Neural cell (in vitro differentiated cells): ENCODE results near the gene NTNG1. TPM values are rescaled to one million over a fixed set of nuclear protein-coding genes. Genes with fewer than 3 reads are reported as not detected.

Experiments
- H2AFZ ChIP-seq: fragments of 200-600, 300-800 bp; sonication (generic), shearing (Covaris generic); 2 replicates; pipeline ENCODE4 v1.6.0; 2014; ENCODE audit warnings: low read depth, mild to moderate bottlenecking, antibody characterized with exemption, low read length, moderate library complexity
- H3F3A ChIP-seq: fragments of 200-600 bp; shearing (Covaris generic); 2 replicates; pipeline ENCODE4 v1.6.1; 2016; ENCODE audit warnings: mild to moderate bottlenecking, moderate library complexity, mixed read lengths, antibody characterized with exemption, low read length; ENCODE audit not compliant: insufficient read depth, poor library complexity, severe bottlenecking
- H3K27ac ChIP-seq: fragments of 200-600, 300-800 bp; sonication (generic), shearing (Covaris generic); 2 replicates; pipeline ENCODE4 v1.5.1; 2014; ENCODE audit warnings: mild to moderate bottlenecking, low read length, moderate library complexity
- H3K27me3 ChIP-seq: fragments of 300-800, 200-600 bp; sonication (generic), shearing (Covaris generic); 2 replicates; pipeline ENCODE4 v1.6.0; 2014; ENCODE audit warnings: mild to moderate bottlenecking, low read depth, low read length, moderate library complexity; ENCODE audit not compliant: insufficient read depth
- H3K36me3 ChIP-seq: fragments of 300-800, 200-600 bp; sonication (generic), shearing (Covaris generic); 2 replicates; pipeline ENCODE4 v1.5.1; 2014; ENCODE audit warnings: mild to moderate bottlenecking, antibody characterized with exemption, low read length, moderate library complexity; ENCODE audit not compliant: insufficient read depth
- H3K4me2 ChIP-seq: fragments of 300-800, 200-600 bp; sonication (generic), shearing (Covaris generic); 2 replicates; pipeline ENCODE4 v1.6.0; 2014; ENCODE audit warnings: mild to moderate bottlenecking, low read length
- H3K4me3 ChIP-seq: fragments of 300-800, 200-600 bp; sonication (generic), shearing (Covaris generic); 2 replicates; pipeline ENCODE4 v1.5.1; 2014; ENCODE audit warnings: mild to moderate bottlenecking, low read length, moderate library complexity
- H3K79me2 ChIP-seq: fragments of 200-600 bp; shearing (Covaris generic); replicated peaks from 2 replicates; pipeline ENCODE4 v1.6.0; 2014; ENCODE audit warnings: mild to moderate bottlenecking, low read length, moderate library complexity; ENCODE audit not compliant: insufficient read depth
- H3K9ac ChIP-seq: fragments of 300-800, 200-600 bp; sonication (generic), shearing (Covaris generic); 2 replicates; pipeline ENCODE4 v1.6.1; 2016; ENCODE audit warnings: mild to moderate bottlenecking, low read length, mixed read lengths
- H3K9me2 ChIP-seq: fragments of 200-600 bp; shearing (Covaris generic); 2 replicates; pipeline ENCODE4 v1.6.1; 2016; ENCODE audit warnings: mild to moderate bottlenecking, low read length, mixed read lengths; ENCODE audit not compliant: insufficient read depth
- H3K9me3 ChIP-seq: fragments of 200-600, 300-800 bp; sonication (generic), shearing (Covaris generic); 2 replicates; pipeline ENCODE4 v1.6.1; 2016; ENCODE audit warnings: mild to moderate bottlenecking, mixed run types, low read length, moderate library complexity, mixed read lengths
- H4K20me1 ChIP-seq: fragments of 200-600 bp; shearing (Covaris generic); 2 replicates; pipeline ENCODE4 v1.6.1; 2016; ENCODE audit warnings: mild to moderate bottlenecking, mixed run types; ENCODE audit not compliant: insufficient read depth
- EP300 ChIP-seq: fragments of 450-650 bp; conservative IDR thresholded peaks from 2 replicates; pipeline ENCODE4 v1.6.1; 2014; ENCODE audit warnings: antibody characterized with exemption, mild to moderate bottlenecking, moderate library complexity; ENCODE audit not compliant: poor library complexity, severe bottlenecking
- EZH2 ChIP-seq: fragments of 200-600, 300-800 bp; shearing (Covaris generic), sonication (generic); IDR thresholded peaks from 2 replicates; pipeline ENCODE4 v1.6.1; 2014; ENCODE audit warnings: antibody characterized with exemption, low read length, borderline replicate concordance, mild to moderate bottlenecking; ENCODE audit not compliant: insufficient read depth, poor library complexity, severe bottlenecking
- MXI1 ChIP-seq: fragments of 450-650 bp; conservative IDR thresholded peaks from 2 replicates; pipeline ENCODE4 v1.6.1; 2014; ENCODE audit warnings: antibody characterized with exemption, mild to moderate bottlenecking; ENCODE audit not compliant: poor library complexity, severe bottlenecking
- POLR2AphosphoS5 ChIP-seq: IDR thresholded peaks from 2 replicates; pipeline ENCODE4 v1.6.1; 2012
- RAD21 ChIP-seq: fragments of 450-650 bp; conservative IDR thresholded peaks from 2 replicates; pipeline ENCODE4 v1.6.1; 2014; ENCODE audit warnings: antibody characterized with exemption, mild to moderate bottlenecking, moderate library complexity
- SMC3 ChIP-seq: fragments of 450-650 bp; conservative IDR thresholded peaks from 2 replicates; pipeline ENCODE4 v1.6.1; 2014; ENCODE audit warnings: antibody characterized with exemption, mild to moderate bottlenecking, moderate library complexity; ENCODE audit not compliant: poor library complexity
- TAF1 ChIP-seq: IDR thresholded peaks from 2 replicates; pipeline ENCODE4 v1.6.1; 2012; ENCODE audit warnings: low read depth
- polyA plus RNA-seq: library from polyadenylated mRNA; depleted of rRNA; stranded (reverse); fragments of >200 nt; gene quantifications from 2 replicates; pipeline ENCODE4 v1.2.3, GENCODE V29; 2014
- TF ChIP-seq, protein P1 (sequence below): fragments of 450-650 bp; IDR thresholded peaks from 2 replicates; pipeline ENCODE4 v1.5.1; 2014; ENCODE audit warnings: antibody characterized with exemption, mild to moderate bottlenecking, moderate library complexity; ENCODE audit not compliant: poor library complexity, severe bottlenecking
- TF ChIP-seq, protein P2 (sequence below): IDR thresholded peaks from 2 replicates; pipeline ENCODE4 v1.6.1; 2012; ENCODE audit warnings: borderline replicate concordance

The NTNG1 gene
- polyA plus RNA-seq, 1 donor from 2014 or later = not detected

DNA sequence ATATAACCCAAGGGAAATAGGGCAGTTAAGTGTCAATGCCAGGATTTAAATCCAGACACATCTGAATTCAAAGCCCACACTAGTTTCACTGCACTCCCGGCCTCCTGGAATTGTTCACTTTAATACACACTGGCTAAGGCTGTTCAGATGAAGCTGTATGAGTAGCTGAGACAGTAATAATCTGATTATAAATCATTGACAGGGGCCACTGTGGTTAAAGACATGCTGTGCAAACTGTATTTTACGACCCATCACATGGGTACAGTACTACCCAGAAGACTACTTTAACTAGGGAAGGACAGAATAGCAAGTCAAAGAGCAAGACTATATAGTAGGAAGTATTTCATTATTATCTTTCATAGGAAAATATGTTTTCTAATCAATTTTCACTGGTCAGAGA, 16.1 kb upstream of the NTNG1 start:
- H3K9me3 ChIP-seq = no peaks in the 10 kb centered on the region
- H3K4me2 ChIP-seq = no peak overlapping the region
- H3K27ac ChIP-seq = no peak overlapping the region
- H3K36me3 ChIP-seq = no peaks in the 10 kb centered on the region
- no peak overlapping the region for H3K9ac ChIP-seq
- H3K27me3 ChIP-seq = no peaks in the 10 kb centered on the region
- no peaks in the 10 kb centered on the region for H3K9me2 ChIP-seq
- H3K79me2 ChIP-seq = no peaks in the 10 kb centered on the region
- no peak overlapping the region for H3K4me3 ChIP-seq
- H3F3A ChIP-seq = no peaks in the 10 kb centered on the region
- TF ChIP-seq SMC3 (no peak), EZH2 (no peak), POLR2AphosphoS5 (no peak), TAF1 (no peak), RAD21 (no peak), MXI1 (no peak), EP300 (no peak)
- TF ChIP-seq, protein P1, sequence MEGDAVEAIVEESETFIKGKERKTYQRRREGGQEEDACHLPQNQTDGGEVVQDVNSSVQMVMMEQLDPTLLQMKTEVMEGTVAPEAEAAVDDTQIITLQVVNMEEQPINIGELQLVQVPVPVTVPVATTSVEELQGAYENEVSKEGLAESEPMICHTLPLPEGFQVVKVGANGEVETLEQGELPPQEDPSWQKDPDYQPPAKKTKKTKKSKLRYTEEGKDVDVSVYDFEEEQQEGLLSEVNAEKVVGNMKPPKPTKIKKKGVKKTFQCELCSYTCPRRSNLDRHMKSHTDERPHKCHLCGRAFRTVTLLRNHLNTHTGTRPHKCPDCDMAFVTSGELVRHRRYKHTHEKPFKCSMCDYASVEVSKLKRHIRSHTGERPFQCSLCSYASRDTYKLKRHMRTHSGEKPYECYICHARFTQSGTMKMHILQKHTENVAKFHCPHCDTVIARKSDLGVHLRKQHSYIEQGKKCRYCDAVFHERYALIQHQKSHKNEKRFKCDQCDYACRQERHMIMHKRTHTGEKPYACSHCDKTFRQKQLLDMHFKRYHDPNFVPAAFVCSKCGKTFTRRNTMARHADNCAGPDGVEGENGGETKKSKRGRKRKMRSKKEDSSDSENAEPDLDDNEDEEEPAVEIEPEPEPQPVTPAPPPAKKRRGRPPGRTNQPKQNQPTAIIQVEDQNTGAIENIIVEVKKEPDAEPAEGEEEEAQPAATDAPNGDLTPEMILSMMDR = no peak
- TF ChIP-seq, protein P2, sequence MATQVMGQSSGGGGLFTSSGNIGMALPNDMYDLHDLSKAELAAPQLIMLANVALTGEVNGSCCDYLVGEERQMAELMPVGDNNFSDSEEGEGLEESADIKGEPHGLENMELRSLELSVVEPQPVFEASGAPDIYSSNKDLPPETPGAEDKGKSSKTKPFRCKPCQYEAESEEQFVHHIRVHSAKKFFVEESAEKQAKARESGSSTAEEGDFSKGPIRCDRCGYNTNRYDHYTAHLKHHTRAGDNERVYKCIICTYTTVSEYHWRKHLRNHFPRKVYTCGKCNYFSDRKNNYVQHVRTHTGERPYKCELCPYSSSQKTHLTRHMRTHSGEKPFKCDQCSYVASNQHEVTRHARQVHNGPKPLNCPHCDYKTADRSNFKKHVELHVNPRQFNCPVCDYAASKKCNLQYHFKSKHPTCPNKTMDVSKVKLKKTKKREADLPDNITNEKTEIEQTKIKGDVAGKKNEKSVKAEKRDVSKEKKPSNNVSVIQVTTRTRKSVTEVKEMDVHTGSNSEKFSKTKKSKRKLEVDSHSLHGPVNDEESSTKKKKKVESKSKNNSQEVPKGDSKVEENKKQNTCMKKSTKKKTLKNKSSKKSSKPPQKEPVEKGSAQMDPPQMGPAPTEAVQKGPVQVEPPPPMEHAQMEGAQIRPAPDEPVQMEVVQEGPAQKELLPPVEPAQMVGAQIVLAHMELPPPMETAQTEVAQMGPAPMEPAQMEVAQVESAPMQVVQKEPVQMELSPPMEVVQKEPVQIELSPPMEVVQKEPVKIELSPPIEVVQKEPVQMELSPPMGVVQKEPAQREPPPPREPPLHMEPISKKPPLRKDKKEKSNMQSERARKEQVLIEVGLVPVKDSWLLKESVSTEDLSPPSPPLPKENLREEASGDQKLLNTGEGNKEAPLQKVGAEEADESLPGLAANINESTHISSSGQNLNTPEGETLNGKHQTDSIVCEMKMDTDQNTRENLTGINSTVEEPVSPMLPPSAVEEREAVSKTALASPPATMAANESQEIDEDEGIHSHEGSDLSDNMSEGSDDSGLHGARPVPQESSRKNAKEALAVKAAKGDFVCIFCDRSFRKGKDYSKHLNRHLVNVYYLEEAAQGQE = no peak
- no peaks in the 10 kb centered on the region for H4K20me1 ChIP-seq
- no peak overlapping the region for H2AFZ ChIP-seq

DNA sequence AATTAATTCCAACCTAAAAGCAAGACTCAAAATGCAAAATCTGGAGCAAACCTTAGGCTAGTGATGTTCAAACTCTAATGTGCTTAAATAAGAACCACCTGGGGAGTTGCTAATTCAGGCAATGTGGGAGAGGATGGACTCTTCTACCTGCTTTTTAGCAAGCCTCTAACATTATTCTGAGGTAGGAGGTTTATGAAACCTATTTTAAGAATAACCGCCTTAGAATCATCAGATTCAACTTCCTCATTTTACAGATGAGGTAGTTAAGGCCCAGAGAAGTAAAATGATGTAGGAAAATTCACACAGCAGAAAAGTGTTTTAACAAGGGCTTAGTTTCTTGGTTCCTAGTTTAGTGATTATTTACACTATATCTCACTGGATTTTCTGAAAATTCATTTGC, 8.6 kb upstream of the NTNG1 start:
- no peak overlapping the region for H3K4me2 ChIP-seq
- no peaks in the 10 kb centered on the region for H3K9me3 ChIP-seq
- no peak overlapping the region for H2AFZ ChIP-seq
- no peak overlapping the region for H3K4me3 ChIP-seq
- H3F3A ChIP-seq = no peaks in the 10 kb centered on the region
- no peaks in the 10 kb centered on the region for H4K20me1 ChIP-seq
- TF ChIP-seq POLR2AphosphoS5 = no peak
- no peak for TF ChIP-seq TAF1
- no peak for TF ChIP-seq SMC3
- TF ChIP-seq, protein P2 = no peak
- TF ChIP-seq, protein P1 = no peak
- TF ChIP-seq EZH2 = no peak
- TF ChIP-seq MXI1 = no peak
- TF ChIP-seq RAD21 = no peak
- TF ChIP-seq EP300 = no peak
- no peak overlapping the region for H3K9ac ChIP-seq
- H3K9me2 ChIP-seq = no peaks in the 10 kb centered on the region
- no peaks in the 10 kb centered on the region for H3K79me2 ChIP-seq
- no peaks in the 10 kb centered on the region for H3K27me3 ChIP-seq
- no peak overlapping the region for H3K27ac ChIP-seq
- no peaks in the 10 kb centered on the region for H3K36me3 ChIP-seq
